K562 (cell line): ENCODE measurements around the gene CUL3. TPM values are rescaled to one million over a fixed set of nuclear protein-coding genes. Genes with fewer than 3 reads are reported as not detected.

ENCODE experiments used
- ATAC-seq: fragments of 200-7000 bp; cut with Tn5 transposase; 3 replicates; pipeline ENCODE4 v1.9.1; 2020; ENCODE audit warnings: moderate library complexity
- BruUV-seq: library from RNA; stranded (reverse); fragments of 400-500 nt; replicated peaks from 2 replicates; lab custom pipeline; 2021; lab: Mats Ljungman, UMichigan
- CTCF ChIA-PET: fragments of 300-600 bp; formaldehyde crosslinking; extraction: SDS; loops from one replicate; lab custom pipeline; 2021; ENCODE audit warnings: low intra/inter-chr PET ratio; lab: Yijun Ruan, JAX
- POLR2A ChIA-PET: fragments of 300-600, 350-650 bp; sonication (Branson Sonifier 250); formaldehyde crosslinking; extraction: SDS; loops from one replicate; lab custom pipeline; 2021; ENCODE audit warnings: antibody characterized with exemption, inconsistent platforms; lab: Yijun Ruan, JAX
- DNase-seq, 4 experiments: peaks; one replicate each; pipeline versions ENCODE4 v3.0.0 to v3.0.0-alpha.2; 2011 to 2018; ENCODE audit warnings: low spot score in 3 of 4, mixed read lengths in 3 of 4; ENCODE audit errors: extremely low read depth in 1 of 4
- FAIRE-seq: peaks from 2 replicates; lab custom pipeline; 2011; peaks lifted over from hg19 to GRCh38; lab: Jason Lieb, UNC
- H2AFZ ChIP-seq: 2 replicates; pipeline ENCODE4 v1.6.0; 2011; ENCODE audit warnings: low read depth, low read length, control low read depth, inconsistent platforms
- H3K27ac ChIP-seq: fragments of 200-600 bp; 3 replicates; pipeline ENCODE4 v1.8.0; 2011; ENCODE audit warnings: low read depth, mild to moderate bottlenecking, control low read depth, inconsistent platforms, low read length, moderate library complexity, mixed read lengths; ENCODE audit errors: extremely low read depth
- H3K27me3 ChIP-seq, 2 experiments: fragments of 300-600 bp in 1 of 2; 2 replicates in 1 of 2; 3 replicates in 1 of 2; pipeline versions ENCODE4 v1.6.0 to v1.8.0; 2011; ENCODE audit warnings: inconsistent platforms in 2 of 2, low read length in 2 of 2, mild to moderate bottlenecking in 1 of 2, mixed read lengths in 1 of 2, moderate library complexity in 1 of 2; ENCODE audit not compliant: control insufficient read depth in 2 of 2, insufficient read depth in 2 of 2
- H3K36me3 ChIP-seq: fragments of 300-600 bp; 3 replicates; pipeline ENCODE4 v1.8.0; 2011; ENCODE audit warnings: mild to moderate bottlenecking, low read length, inconsistent platforms; ENCODE audit not compliant: control insufficient read depth, insufficient read depth
- H3K4me1 ChIP-seq, 2 experiments: fragments of 200-600 bp in 1 of 2; replicated peaks in 1 of 2; 2 replicates in 1 of 2; 3 replicates in 1 of 2; pipeline versions ENCODE4 v1.5.1 to v1.8.0; 2011; ENCODE audit warnings: inconsistent platforms in 2 of 2, low read length in 2 of 2, mild to moderate bottlenecking in 1 of 2, mixed read lengths in 1 of 2, moderate library complexity in 1 of 2; ENCODE audit not compliant: control insufficient read depth in 2 of 2, insufficient read depth in 2 of 2
- H3K4me2 ChIP-seq: 2 replicates; pipeline ENCODE4 v1.6.1; 2011; ENCODE audit warnings: low read length, control low read depth, inconsistent platforms, mixed read lengths; ENCODE audit not compliant: insufficient read depth
- H3K4me3 ChIP-seq: fragments of 200-600 bp; sonication (generic), shearing (Covaris generic); 2 replicates; pipeline ENCODE4 v1.5.1; 2016; ENCODE audit warnings: control low read depth, inconsistent platforms
- H3K79me2 ChIP-seq: fragments of 200-600 bp; 3 replicates; pipeline ENCODE4 v1.8.0; 2011; ENCODE audit warnings: low read length, inconsistent platforms; ENCODE audit not compliant: control insufficient read depth, insufficient read depth
- H3K9ac ChIP-seq, 2 experiments: 2 replicates each; pipeline versions ENCODE4 v1.6.0 to v1.6.1; 2011; ENCODE audit warnings: low read depth in 2 of 2, low read length in 2 of 2, control low read depth in 1 of 2, inconsistent platforms in 1 of 2, mild to moderate bottlenecking in 1 of 2, mixed read lengths in 1 of 2; ENCODE audit not compliant: insufficient read depth in 1 of 2
- H3K9me1 ChIP-seq: one replicate; pipeline ENCODE4 v1.6.0; 2011; ENCODE audit warnings: inconsistent platforms, mild to moderate bottlenecking, low read length, moderate library complexity; ENCODE audit not compliant: control insufficient read depth, insufficient read depth
- H3K9me3 ChIP-seq: replicated peaks from 2 replicates; pipeline ENCODE4 v1.5.1; 2011; ENCODE audit warnings: low read depth, low read length, inconsistent platforms; ENCODE audit not compliant: control insufficient read depth, insufficient read depth
- H4K20me1 ChIP-seq: replicated peaks from 2 replicates; pipeline ENCODE4 v1.6.1; 2011; ENCODE audit warnings: low read length, inconsistent platforms, mixed read lengths; ENCODE audit not compliant: control insufficient read depth, insufficient read depth
- ARID4B ChIP-seq: sonication (generic); formaldehyde crosslinking; IDR thresholded peaks from 2 replicates; pipeline ENCODE4 v1.8.0; 2022; ENCODE audit warnings: mild to moderate bottlenecking, missing genetic modification reagents
- E2F1 ChIP-seq: sonication (generic); formaldehyde crosslinking; IDR thresholded peaks from 2 replicates; pipeline ENCODE4 v1.8.1; 2023; ENCODE audit warnings: mild to moderate bottlenecking, missing genetic modification reagents, moderate library complexity
- ELF2 ChIP-seq: fragments of 250-450 bp; sonication (Bioruptor Pico); IDR thresholded peaks from 2 replicates; pipeline ENCODE4 v1.5.0; 2021; ENCODE audit warnings: mild to moderate bottlenecking
- SIN3B ChIP-seq: fragments of 450-650 bp; IDR thresholded peaks from 2 replicates; pipeline ENCODE4 v1.6.1; 2017; ENCODE audit warnings: low read depth, mild to moderate bottlenecking, moderate library complexity
- SREBF1 ChIP-seq: fragments of 150-350 bp; IDR thresholded peaks from 2 replicates; pipeline ENCODE4 v1.6.1; 2014; ENCODE audit warnings: antibody characterized with exemption, low read depth, low read length, borderline replicate concordance
- ZNF717 ChIP-seq: fragments of 250-450 bp; sonication (Bioruptor Pico); IDR thresholded peaks from 2 replicates; pipeline ENCODE4 v1.5.0; 2021
- WGBS: fragments of 100-300 bp; shearing (Covaris generic); methylation state at CpG from one replicate; pipeline ENCODE4 v1.1.6; 2016; ENCODE audit warnings: low coverage, mixed read lengths; ENCODE audit not compliant: insufficient coverage; ENCODE audit errors: missing lambda C conversion rate; 5-methylcytosine and 5-hydroxymethylcytosine counted together
- in situ Hi-C: fragments of 300-500 bp; cut with MboI; formaldehyde crosslinking; loops from 4 replicates; pipeline ENCODE4 v1.15.0; 2018; ENCODE audit warnings: inconsistent platforms, mixed read lengths
- intact Hi-C: fragments of 100-400 bp; cut with micrococcal nuclease; formaldehyde crosslinking; loops from 2 replicates; pipeline ENCODE4 v1.14.2; 2022
- polyA plus RNA-seq, 8 experiments: library from polyadenylated mRNA; depleted of rRNA in 4 of 8; stranded (reverse) in 5 of 8; unstranded in 3 of 8; fragments of >200 nt; fragmentation: Nextera tagmentation in 2 of 8; fragmentation: Illumina TruSeq in 1 of 8; extraction: Ambion mirVana in 2 of 8; extraction: Trizol in 1 of 8; gene quantifications; 2 replicates each; pipeline versions ENCODE4 v1.2.1 to v1.2.3, GENCODE V29; 2011 to 2014; ENCODE audit warnings: inconsistent platforms in 1 of 8, missing spikeins in 1 of 8
- total RNA-seq, 7 experiments: library from RNA; depleted of rRNA in 6 of 7; stranded (reverse); fragments of >200 nt in 6 of 7; fragmentation: Illumina TruSeq in 2 of 7; extraction: Trizol in 2 of 7; gene quantifications; 2 replicates each; pipeline versions ENCODE4 v1.2.1 to v1.2.3, GENCODE V29; 2011 to 2021; ENCODE audit warnings: low replicate concordance in 1 of 7

The CUL3 gene
- total and polyA plus RNA-seq, 9 of the 15 experiments (the other 6 are each of a cell fraction or from before 2014, with no cell fraction given): 31.5 to 71.9 (median 56.4) TPM

GRCh38 chr2:224532441-224532840 lies 52.7 kb downstream of the CUL3 start:
- H4K20me1 ChIP-seq: no peaks in the 10 kb centered on the region
- intact Hi-C loops: no loop called here
- no peak overlapping the region for H3K27ac ChIP-seq
- H3K9ac ChIP-seq: no peak overlapping the region
- H3K9me3 ChIP-seq: no peaks in the 10 kb centered on the region
- no peak overlapping the region for H2AFZ ChIP-seq
- no peak for TF ChIP-seq ARID4B
- TF ChIP-seq ZNF717 (CRISPR knock-in tag): no peak
- no peak for TF ChIP-seq ELF2
- no peak for TF ChIP-seq SIN3B
- TF ChIP-seq E2F1 (CRISPR knock-in tag): no peak
- TF ChIP-seq SREBF1: no peak
- TF ChIP-seq, all 486 proteins: peak for 0
- ChIA-PET CTCF (no interaction called here), POLR2A (no interaction called here)
- peaks cover 37% of the 10 kb centered on the region; the same call in 2 of the 3 replicates for H3K36me3 ChIP-seq
- FAIRE-seq: no peak
- 100% methylated on average over 1 of the region's 1 CpG for WGBS
- DNase-seq: no peak
- no peaks in the 10 kb centered on the region for H3K27me3 ChIP-seq
- no peaks in the 10 kb centered on the region for H3K4me1 ChIP-seq
- ATAC-seq: no peak
- no peaks in the 10 kb centered on the region for H3K9me1 ChIP-seq
- no peak overlapping the region for H3K4me3 ChIP-seq
- H3K4me2 ChIP-seq: no peak overlapping the region
- no TSS peak for BruUV-seq
- peaks cover 57% of the 10 kb centered on the region for H3K79me2 ChIP-seq
- in situ Hi-C loops: no loop called here
